ENCODE measurements around the gene MYLK.

MYLK gene

DNA sequence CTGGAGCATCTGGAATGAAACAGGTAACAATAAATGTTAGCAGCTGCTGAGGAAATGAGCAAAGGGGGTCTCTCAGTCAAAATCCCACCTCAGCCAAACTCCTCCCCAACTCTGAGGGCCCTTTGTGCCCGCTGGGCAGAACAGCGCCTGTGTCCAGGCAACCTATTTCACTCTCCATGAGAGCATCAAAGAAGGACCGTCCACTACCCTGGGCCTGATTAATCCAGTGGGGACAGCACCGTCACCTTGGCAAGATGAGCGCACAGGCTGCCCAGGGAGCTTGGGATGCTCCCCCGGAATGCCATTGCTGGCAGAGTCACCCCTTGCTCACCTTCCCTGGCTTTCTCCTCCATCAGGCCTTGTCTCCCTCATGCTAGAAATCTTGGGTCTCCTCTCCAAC lies 201.8 kb downstream of the MYLK start:
- no peak for TF ChIP-seq CTCF (IDR thresholded peaks at IDR 0.05)
- H3K27me3 ChIP-seq = no peaks in the 10 kb centered on the region
- H3K4me1 ChIP-seq (ENCODE audit: control insufficient read depth in 1 of 2, insufficient read depth in 1 of 2, low read depth in 1 of 2, low read length in 1 of 2) = no peaks in the 10 kb centered on the region
- H3K9me3 ChIP-seq = no peaks in the 10 kb centered on the region
- H3K36me3 ChIP-seq = no peaks in the 10 kb centered on the region
- H3K27ac ChIP-seq = no peak overlapping the region
- H3K4me3 ChIP-seq (ENCODE audit: low read depth in 1 of 2, low read length in 1 of 2) = no peak overlapping the region

DNA sequence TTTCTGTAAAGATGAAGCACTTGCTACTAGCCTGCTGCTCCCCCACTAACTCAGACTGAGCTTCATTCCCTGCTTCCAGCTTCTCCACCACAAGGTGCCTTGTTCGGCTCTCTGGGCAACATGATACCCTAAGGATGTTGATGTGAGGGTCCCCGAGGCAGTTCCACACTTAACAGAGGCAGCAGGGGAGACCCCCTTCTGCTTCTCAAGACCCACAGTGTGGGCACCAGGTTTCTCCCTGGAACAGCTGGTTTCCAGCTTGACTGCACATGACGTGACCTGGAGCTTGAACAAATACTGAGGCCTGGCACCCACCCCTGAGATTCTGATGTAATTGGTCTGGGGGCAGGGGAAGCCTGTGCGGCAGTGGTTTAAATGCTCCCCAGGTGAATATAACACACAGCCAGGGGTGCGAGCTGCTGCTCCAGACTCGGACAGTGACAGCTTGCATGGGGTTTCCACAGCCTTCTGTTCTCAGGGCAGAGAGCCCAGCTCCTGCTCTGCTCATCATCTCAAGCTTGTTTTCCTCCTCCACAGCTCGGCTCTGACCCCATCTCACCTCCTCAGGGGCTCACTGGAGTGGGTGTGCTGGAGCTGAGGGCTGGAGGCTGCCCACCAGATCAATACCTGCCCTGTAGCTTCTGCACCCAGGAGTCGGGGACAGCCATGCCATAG lies 204.3 kb downstream of the MYLK start:
- TF ChIP-seq CTCF (IDR thresholded peaks at IDR 0.05) = no peak
- no peak overlapping the region for H3K27ac ChIP-seq
- H3K27me3 ChIP-seq = no peaks in the 10 kb centered on the region
- H3K9me3 ChIP-seq = no peaks in the 10 kb centered on the region
- H3K36me3 ChIP-seq = no peaks in the 10 kb centered on the region
- no peaks in the 10 kb centered on the region for H3K4me1 ChIP-seq (ENCODE audit: control insufficient read depth in 1 of 2, insufficient read depth in 1 of 2, low read depth in 1 of 2, low read length in 1 of 2)
- H3K4me3 ChIP-seq (ENCODE audit: low read depth in 1 of 2, low read length in 1 of 2) = no peak overlapping the region

GRCh38 chr3:123678108-123678511 lies 206.0 kb downstream of the MYLK start:
- Histone ChIP-seq H3K9me3 (no peaks in the 10 kb centered on the region), H3K27me3 (no peaks in the 10 kb centered on the region), H3K27ac (no peak overlapping the region), H3K4me1 (ENCODE audit: control insufficient read depth in 1 of 2, insufficient read depth in 1 of 2, low read depth in 1 of 2, low read length in 1 of 2) (no peaks in the 10 kb centered on the region), H3K4me3 (ENCODE audit: low read depth in 1 of 2, low read length in 1 of 2) (no peak overlapping the region), H3K36me3 (no peaks in the 10 kb centered on the region)
- TF ChIP-seq CTCF (IDR thresholded peaks at IDR 0.05) = no peak

- H3K4me3 ChIP-seq (ENCODE audit: low read depth in 1 of 2, low read length in 1 of 2) = no peak overlapping the region
- no peak for TF ChIP-seq CTCF (IDR thresholded peaks at IDR 0.05)
- H3K27me3 ChIP-seq = peaks cover 3% of the 10 kb centered on the region
- no peaks in the 10 kb centered on the region for H3K36me3 ChIP-seq
- H3K4me1 ChIP-seq (ENCODE audit: control insufficient read depth in 1 of 2, insufficient read depth in 1 of 2, low read depth in 1 of 2, low read length in 1 of 2) = no peaks in the 10 kb centered on the region
- no peaks in the 10 kb centered on the region for H3K9me3 ChIP-seq
- H3K27ac ChIP-seq = no peak overlapping the region
These were observed 211.5 kb downstream of the MYLK start for GRCh38 chr3:123672429-123673146.

GRCh38 chr3:123670743-123671142 lies 213.4 kb downstream of the MYLK start:
- no peak overlapping the region for H3K27ac ChIP-seq
- H3K9me3 ChIP-seq = no peaks in the 10 kb centered on the region
- no peaks in the 10 kb centered on the region for H3K36me3 ChIP-seq
- no peaks in the 10 kb centered on the region for H3K4me1 ChIP-seq (ENCODE audit: control insufficient read depth in 1 of 2, insufficient read depth in 1 of 2, low read depth in 1 of 2, low read length in 1 of 2)
- TF ChIP-seq CTCF (IDR thresholded peaks at IDR 0.05) = no peak
- H3K27me3 ChIP-seq = peaks cover 14% of the 10 kb centered on the region
- H3K4me3 ChIP-seq (ENCODE audit: low read depth in 1 of 2, low read length in 1 of 2) = no peak overlapping the region
